ENCODE measurements around the gene SATB2. TPM values are rescaled to one million over a fixed set of nuclear protein-coding genes. Genes with fewer than 3 reads are reported as not detected.

Gene SATB2
- total and polyA plus RNA-seq, 10 donors: 0.39 to 3.0 (median 2.6) TPM

GRCh38 chr2:199364153-199364552 lies 93.6 kb downstream of the SATB2 start:
- 65 to 76% (median 73%) methylated on average over 3 of the region's 3 CpGs for WGBS, 5 donors
- no peaks in the 10 kb centered on the region for H3K9me3 ChIP-seq
- no peak overlapping the region for H3K4me3 ChIP-seq
- no peaks in the 10 kb centered on the region for H3K36me3 ChIP-seq
- TF ChIP-seq POLR2A (IDR thresholded peaks at IDR 0.05): no peak
- no peak overlapping the region for H3K27ac ChIP-seq
- intact Hi-C loops (cut with DNase I; ENCODE audit: low total_unique reads): no loop called here
- no peak for DNase-seq
- no peaks in the 10 kb centered on the region for H3K27me3 ChIP-seq (replicated peaks in 1 of 7)
- H3K4me1 ChIP-seq: no peaks in the 10 kb centered on the region

- intact Hi-C loops (cut with DNase I; ENCODE audit: low total_unique reads): no loop called here
- H3K4me1 ChIP-seq: no peaks in the 10 kb centered on the region
- TF ChIP-seq POLR2A (IDR thresholded peaks at IDR 0.05) (no peak), POLR2AphosphoS5 (IDR thresholded peaks at IDR 0.05) (no peak), CTCF (IDR thresholded peaks at IDR 0.05 in 8 of 11, conservative IDR thresholded peaks at IDR 0.05 in 3 of 11) (no peak)
- no peaks in the 10 kb centered on the region for H3K27me3 ChIP-seq (replicated peaks in 1 of 7)
- no peaks in the 10 kb centered on the region for H3K36me3 ChIP-seq
- no peaks in the 10 kb centered on the region for H3K9me3 ChIP-seq
- WGBS, 5 donors: 73 to 86% (median 79%) methylated on average over 5 of the region's 5 CpGs
- H3K4me3 ChIP-seq: no peak overlapping the region
- DNase-seq: no peak
- H3K27ac ChIP-seq: no peak overlapping the region
Measured at GRCh38 chr2:199356412-199356811, 101.3 kb downstream of the SATB2 start.

- Histone ChIP-seq H3K9me3 (no peaks in the 10 kb centered on the region), H3K4me1 (no peaks in the 10 kb centered on the region), H3K27ac (no peak overlapping the region), H3K27me3 (replicated peaks in 1 of 7) (no peaks in the 10 kb centered on the region), H3K36me3 (no peaks in the 10 kb centered on the region), H3K4me3 (no peak overlapping the region)
- TF ChIP-seq POLR2AphosphoS5 (IDR thresholded peaks at IDR 0.05): no peak
- TF ChIP-seq POLR2A (IDR thresholded peaks at IDR 0.05): no peak
- no peak for TF ChIP-seq CTCF (IDR thresholded peaks at IDR 0.05 in 8 of 11, conservative IDR thresholded peaks at IDR 0.05 in 3 of 11)
- no peak for DNase-seq
- intact Hi-C loops (cut with DNase I; ENCODE audit: low total_unique reads): no loop called here
- 82 to 93% (median 86%) methylated on average over 7 of the region's 7 CpGs for WGBS, 5 donors
Measured at GRCh38 chr2:199348871-199349270, 108.9 kb downstream of the SATB2 start.

DNA sequence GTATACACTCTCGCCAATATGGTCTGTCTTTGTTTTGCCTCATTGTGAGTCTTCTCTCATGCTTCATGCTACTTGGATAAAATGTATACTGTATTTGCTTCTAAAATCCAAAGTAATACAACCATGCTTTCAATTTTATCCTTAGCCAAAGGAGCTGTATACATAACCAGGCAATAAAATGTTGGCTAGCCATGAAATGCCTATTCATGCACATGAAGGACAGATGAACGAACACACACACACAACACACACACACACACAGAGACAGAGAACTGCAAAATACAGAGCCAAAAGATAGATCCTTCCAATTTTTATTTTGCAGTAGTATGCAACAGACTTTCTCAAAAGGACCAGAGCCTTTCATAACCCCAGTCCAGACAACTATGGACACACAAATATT lies 113.7 kb downstream of the SATB2 start:
- TF ChIP-seq POLR2AphosphoS5 (IDR thresholded peaks at IDR 0.05): no peak
- TF ChIP-seq POLR2A (IDR thresholded peaks at IDR 0.05): no peak
- TF ChIP-seq CTCF (IDR thresholded peaks at IDR 0.05 in 8 of 11, conservative IDR thresholded peaks at IDR 0.05 in 3 of 11): no peak
- no peaks in the 10 kb centered on the region for H3K4me1 ChIP-seq
- intact Hi-C loops (cut with DNase I; ENCODE audit: low total_unique reads): no loop called here
- no peak for DNase-seq
- 88 to 92% (median 90%) methylated on average over 2 of the region's 2 CpGs for WGBS, 5 donors
- no peak overlapping the region for H3K27ac ChIP-seq
- H3K27me3 ChIP-seq (replicated peaks in 1 of 7): no peaks in the 10 kb centered on the region
- H3K4me3 ChIP-seq: no peak overlapping the region
- H3K9me3 ChIP-seq: no peaks in the 10 kb centered on the region
- no peaks in the 10 kb centered on the region for H3K36me3 ChIP-seq

- intact Hi-C loops (cut with DNase I; ENCODE audit: low total_unique reads): no loop called here
- no peak overlapping the region for H3K4me3 ChIP-seq
- no peaks in the 10 kb centered on the region for H3K4me1 ChIP-seq
- WGBS, 5 donors: 59 to 73% (median 72%) methylated on average over 1 of the region's 1 CpG
- H3K36me3 ChIP-seq: no peaks in the 10 kb centered on the region
- DNase-seq: no peak
- TF ChIP-seq POLR2AphosphoS5 (IDR thresholded peaks at IDR 0.05): no peak
- TF ChIP-seq CTCF (IDR thresholded peaks at IDR 0.05 in 8 of 11, conservative IDR thresholded peaks at IDR 0.05 in 3 of 11): no peak
- no peak for TF ChIP-seq POLR2A (IDR thresholded peaks at IDR 0.05)
- no peak overlapping the region for H3K27ac ChIP-seq
- no peaks in the 10 kb centered on the region for H3K27me3 ChIP-seq (replicated peaks in 1 of 7)
- no peaks in the 10 kb centered on the region for H3K9me3 ChIP-seq
Measured at GRCh38 chr2:199342334-199342733, 115.4 kb downstream of the SATB2 start.

All from spleen (tissue), 11 donors.